ENCODE measurements around the gene DIP2C.

Gene DIP2C

DNA sequence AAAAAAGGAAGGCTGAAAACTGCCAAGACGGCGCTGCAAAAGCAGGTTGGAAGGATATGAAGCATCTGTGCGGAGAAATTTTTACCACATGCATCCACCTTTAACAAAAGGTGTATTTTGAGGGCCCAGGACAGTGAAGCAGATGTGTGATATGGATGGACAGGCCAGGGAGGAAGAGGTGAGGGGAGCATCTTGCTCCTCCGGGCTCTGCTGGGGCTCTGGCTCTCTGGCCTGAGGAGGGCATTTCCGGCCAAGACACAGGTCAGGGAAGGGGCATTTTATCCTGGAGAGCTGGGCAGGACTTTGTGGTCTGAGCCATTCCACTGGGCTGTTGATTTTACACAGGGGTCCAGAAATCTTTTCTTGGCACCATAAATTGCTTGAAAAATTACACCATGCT is 379.1 kb downstream of the DIP2C start:
- in situ Hi-C loops (cut with MboI; ENCODE audit: low pct_unique_long_range_greater_than_20kb, low sequenced_read_pairs, unreplicated experiment): no loop called here
- DNase-seq (ENCODE audit: low spot score): no peak
- TF ChIP-seq, protein P1, sequence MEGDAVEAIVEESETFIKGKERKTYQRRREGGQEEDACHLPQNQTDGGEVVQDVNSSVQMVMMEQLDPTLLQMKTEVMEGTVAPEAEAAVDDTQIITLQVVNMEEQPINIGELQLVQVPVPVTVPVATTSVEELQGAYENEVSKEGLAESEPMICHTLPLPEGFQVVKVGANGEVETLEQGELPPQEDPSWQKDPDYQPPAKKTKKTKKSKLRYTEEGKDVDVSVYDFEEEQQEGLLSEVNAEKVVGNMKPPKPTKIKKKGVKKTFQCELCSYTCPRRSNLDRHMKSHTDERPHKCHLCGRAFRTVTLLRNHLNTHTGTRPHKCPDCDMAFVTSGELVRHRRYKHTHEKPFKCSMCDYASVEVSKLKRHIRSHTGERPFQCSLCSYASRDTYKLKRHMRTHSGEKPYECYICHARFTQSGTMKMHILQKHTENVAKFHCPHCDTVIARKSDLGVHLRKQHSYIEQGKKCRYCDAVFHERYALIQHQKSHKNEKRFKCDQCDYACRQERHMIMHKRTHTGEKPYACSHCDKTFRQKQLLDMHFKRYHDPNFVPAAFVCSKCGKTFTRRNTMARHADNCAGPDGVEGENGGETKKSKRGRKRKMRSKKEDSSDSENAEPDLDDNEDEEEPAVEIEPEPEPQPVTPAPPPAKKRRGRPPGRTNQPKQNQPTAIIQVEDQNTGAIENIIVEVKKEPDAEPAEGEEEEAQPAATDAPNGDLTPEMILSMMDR (IDR thresholded peaks at IDR 0.05; ENCODE audit: extremely low read depth, insufficient read depth, missing control alignments): no peak

DNA sequence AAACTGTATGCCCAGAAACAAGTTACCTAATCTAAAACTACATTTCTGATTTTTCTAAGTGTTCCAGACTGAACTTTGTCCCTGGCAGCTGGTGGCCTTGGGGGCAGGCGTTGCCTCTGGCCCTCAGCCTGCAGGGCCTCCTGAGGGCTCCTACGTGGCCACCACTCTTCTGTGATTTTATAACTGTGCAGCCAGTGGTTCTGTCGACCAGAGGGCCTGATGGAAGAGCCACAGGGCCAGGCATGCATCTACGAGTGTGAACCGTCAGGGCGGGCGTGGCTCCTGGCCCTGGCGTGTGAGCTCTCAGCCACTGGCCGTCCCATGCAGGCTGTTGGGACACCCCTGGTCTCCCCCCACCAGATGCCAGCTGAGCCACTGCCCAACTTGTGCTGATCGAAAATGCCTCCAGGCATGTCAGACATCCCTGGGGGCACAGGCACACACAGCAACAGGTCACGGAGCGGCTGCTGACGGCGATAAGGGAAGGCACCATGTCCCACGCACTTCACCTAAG is 380.8 kb downstream of the DIP2C start:
- in situ Hi-C loops (cut with MboI; ENCODE audit: low pct_unique_long_range_greater_than_20kb, low sequenced_read_pairs, unreplicated experiment): no loop called here
- TF ChIP-seq, protein P1 (IDR thresholded peaks at IDR 0.05; ENCODE audit: extremely low read depth, insufficient read depth, missing control alignments): no peak
- DNase-seq (ENCODE audit: low spot score): no peak

DNA sequence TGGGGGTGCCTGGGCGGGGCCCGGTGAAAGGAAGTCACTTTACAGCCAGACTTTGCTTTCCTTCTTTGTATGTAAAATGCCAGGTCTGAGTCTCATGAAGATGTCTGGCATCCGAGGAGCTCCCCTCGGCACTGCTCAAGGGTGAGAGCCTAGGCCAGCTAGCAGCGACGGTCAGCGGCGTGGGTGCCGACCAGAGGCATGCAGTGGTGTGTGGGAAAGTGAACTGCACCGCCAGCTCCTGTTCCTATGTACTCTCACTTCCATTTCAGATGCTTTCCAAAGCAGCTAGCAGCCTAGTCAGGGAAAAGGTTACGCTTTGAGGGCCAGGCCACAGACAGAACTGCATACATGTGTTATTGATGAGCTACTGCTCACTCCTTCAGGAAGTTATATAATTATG is 381.4 kb downstream of the DIP2C start:
- in situ Hi-C loops (cut with MboI; ENCODE audit: low pct_unique_long_range_greater_than_20kb, low sequenced_read_pairs, unreplicated experiment): no loop called here
- TF ChIP-seq, protein P1 (IDR thresholded peaks at IDR 0.05; ENCODE audit: extremely low read depth, insufficient read depth, missing control alignments): no peak
- DNase-seq (ENCODE audit: low spot score): no peak

DNA sequence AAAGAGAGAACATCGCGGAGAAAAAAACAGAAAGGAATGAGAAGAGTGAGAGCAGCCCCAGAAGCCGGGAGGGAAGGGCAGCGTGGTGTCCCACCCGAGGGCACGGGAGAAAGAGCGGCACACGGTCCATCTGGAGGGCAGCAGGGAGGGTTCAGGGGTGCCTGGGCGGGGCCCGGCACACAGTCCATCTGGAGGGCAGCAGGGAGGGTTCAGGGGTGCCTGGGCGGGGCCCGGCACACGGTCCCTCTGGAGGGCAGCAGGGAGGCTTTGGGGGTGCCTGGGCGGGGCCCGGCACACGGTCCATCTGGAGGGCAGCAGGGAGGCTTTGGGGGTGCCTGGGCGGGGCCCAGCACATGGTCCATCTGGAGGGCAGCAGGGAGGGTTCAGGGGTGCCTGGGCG is 381.8 kb downstream of the DIP2C start:
- DNase-seq (ENCODE audit: low spot score): no peak
- TF ChIP-seq, protein P1 (IDR thresholded peaks at IDR 0.05; ENCODE audit: extremely low read depth, insufficient read depth, missing control alignments): no peak
- in situ Hi-C loops (cut with MboI; ENCODE audit: low pct_unique_long_range_greater_than_20kb, low sequenced_read_pairs, unreplicated experiment): no loop called here

DNA sequence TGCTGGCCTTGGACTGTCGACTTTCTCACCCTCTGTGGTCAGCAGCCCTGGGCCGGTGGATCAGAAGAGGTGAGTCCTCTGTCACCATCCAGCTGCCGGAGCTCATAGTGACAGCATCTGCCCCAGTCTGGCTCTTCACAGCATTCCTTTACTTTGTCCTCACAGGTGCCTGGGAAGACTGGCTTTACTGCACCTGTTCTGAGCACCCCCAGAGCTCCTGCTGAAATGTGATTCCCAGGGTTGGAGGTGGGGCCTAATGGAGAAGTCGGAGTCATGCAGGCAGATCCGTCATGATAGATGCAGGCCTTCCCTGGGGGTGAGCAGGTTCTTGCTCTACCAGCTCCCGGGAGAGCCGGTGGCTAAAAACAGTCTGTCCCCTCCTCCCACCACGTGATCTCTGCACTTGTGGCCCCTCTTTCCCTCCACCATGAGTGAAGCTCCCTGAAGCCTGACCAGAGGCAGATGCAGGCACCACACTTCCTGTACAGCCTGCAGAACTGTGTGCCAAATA is 382.7 kb downstream of the DIP2C start:
- TF ChIP-seq, protein P1 (IDR thresholded peaks at IDR 0.05; ENCODE audit: extremely low read depth, insufficient read depth, missing control alignments): no peak
- no peak for DNase-seq (ENCODE audit: low spot score)
- in situ Hi-C loops (cut with MboI; ENCODE audit: low pct_unique_long_range_greater_than_20kb, low sequenced_read_pairs, unreplicated experiment): no loop called here

DNA sequence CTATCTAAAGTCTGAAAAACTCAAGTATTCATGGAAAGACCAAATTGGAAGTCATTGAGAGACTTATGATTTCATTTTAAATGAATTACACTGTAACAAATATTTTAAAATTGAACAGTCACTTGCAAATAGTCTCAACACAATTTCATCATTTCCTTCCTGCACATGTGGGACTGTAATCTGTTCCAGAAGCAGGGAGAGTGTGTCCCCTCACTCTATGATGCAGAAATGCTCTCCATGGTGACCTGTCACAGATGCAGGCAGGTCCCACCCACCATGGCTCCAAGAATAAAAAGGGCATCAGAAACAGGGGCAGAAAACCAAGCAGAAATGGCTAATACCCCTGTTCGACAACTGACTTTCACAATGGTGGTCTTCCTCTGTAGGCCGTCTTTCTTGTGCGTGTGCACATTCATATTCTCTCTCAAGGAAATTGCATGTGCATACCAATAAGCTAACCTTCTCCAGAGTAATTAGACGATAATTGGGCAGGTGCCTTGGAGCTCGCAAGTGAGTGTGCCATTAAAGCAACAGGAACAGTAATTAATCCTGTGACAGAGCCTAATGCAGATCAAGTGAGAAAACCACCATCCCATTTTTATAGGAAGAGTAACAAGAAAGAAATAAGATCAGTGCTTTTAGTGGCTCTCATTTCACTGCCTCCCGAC is 383.3 kb downstream of the DIP2C start:
- TF ChIP-seq, protein P1 (IDR thresholded peaks at IDR 0.05; ENCODE audit: extremely low read depth, insufficient read depth, missing control alignments): no peak
- in situ Hi-C loops (cut with MboI; ENCODE audit: low pct_unique_long_range_greater_than_20kb, low sequenced_read_pairs, unreplicated experiment): no loop called here
- no peak for DNase-seq (ENCODE audit: low spot score)
